ENCODE data around the gene WASF3.

Gene WASF3

DNA sequence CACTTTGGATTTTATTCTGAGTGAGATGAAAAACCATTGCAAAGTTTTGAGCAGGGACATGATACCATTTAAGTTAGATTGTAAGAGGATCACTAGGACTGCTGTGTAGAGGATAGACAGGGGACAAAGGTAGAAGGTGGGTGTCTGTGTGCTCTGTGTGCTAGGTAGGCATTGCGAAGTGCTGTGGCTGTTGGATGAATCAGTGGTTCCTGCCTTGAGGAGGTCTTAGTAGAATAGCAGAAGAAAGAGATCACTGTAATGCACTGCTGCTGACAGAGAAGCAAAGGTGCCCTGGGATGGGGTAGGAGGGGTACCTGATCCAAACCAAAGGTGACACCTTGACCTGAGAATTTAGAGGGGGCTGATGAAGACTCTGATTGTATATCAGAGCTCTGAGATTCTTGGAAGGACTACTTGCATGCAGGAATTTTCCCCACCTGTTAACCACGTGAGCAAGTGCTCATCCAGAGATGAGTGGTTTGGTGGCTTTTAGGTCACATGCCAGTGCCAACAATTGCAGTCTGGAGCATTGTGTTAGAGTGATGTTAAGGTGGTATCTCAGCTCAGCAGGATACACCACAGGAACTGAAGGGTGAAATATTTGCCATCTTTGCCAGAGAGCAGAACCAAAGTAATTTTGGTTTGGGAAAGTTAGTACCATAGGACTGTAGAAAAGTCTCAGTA lies 10.8 kb downstream of the WASF3 start:
- Mint-ChIP-seq H3K4me3 (no peak overlapping the region), H3K36me3 (ENCODE audit: low read depth) (peaks cover 31% of the 10 kb centered on the region), H3K4me1 (peaks cover 6% of the 10 kb centered on the region), H3K27ac (no peak overlapping the region), H3K27me3 (ENCODE audit: low read depth) (no peaks in the 10 kb centered on the region), H3K9me3 (peaks cover 24% of the 10 kb centered on the region)
- TF ChIP-seq, protein P1, sequence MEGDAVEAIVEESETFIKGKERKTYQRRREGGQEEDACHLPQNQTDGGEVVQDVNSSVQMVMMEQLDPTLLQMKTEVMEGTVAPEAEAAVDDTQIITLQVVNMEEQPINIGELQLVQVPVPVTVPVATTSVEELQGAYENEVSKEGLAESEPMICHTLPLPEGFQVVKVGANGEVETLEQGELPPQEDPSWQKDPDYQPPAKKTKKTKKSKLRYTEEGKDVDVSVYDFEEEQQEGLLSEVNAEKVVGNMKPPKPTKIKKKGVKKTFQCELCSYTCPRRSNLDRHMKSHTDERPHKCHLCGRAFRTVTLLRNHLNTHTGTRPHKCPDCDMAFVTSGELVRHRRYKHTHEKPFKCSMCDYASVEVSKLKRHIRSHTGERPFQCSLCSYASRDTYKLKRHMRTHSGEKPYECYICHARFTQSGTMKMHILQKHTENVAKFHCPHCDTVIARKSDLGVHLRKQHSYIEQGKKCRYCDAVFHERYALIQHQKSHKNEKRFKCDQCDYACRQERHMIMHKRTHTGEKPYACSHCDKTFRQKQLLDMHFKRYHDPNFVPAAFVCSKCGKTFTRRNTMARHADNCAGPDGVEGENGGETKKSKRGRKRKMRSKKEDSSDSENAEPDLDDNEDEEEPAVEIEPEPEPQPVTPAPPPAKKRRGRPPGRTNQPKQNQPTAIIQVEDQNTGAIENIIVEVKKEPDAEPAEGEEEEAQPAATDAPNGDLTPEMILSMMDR (IDR thresholded peaks at IDR 0.05; ENCODE audit: unreplicated experiment in 3 of 3): no peak

DNA sequence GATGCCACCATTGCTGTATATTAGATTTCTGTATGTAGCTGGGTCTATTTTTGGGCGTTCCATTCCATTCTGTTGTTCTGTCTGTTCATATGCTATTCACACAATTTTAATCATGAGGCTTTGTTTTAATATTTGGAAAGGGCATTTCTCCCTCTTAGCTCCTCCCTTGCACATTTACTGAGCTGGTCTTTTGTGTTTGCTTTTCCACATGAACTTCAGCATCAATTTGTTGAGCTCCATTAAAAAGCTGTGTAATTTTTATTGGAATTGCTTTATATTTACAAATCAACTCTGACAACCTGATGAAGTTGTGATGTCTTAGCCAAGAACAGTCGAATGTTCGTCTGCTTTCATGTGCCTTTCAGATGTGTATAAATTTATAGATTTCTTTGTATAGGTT lies 14.0 kb downstream of the WASF3 start:
- Mint-ChIP-seq H3K4me1 (no peaks in the 10 kb centered on the region), H3K27me3 (ENCODE audit: low read depth) (no peaks in the 10 kb centered on the region), H3K36me3 (ENCODE audit: low read depth) (peaks cover 59% of the 10 kb centered on the region), H3K9me3 (peaks cover 43% of the 10 kb centered on the region), H3K4me3 (no peak overlapping the region), H3K27ac (no peak overlapping the region)
- TF ChIP-seq, protein P1 (IDR thresholded peaks at IDR 0.05; ENCODE audit: unreplicated experiment in 3 of 3): no peak

DNA sequence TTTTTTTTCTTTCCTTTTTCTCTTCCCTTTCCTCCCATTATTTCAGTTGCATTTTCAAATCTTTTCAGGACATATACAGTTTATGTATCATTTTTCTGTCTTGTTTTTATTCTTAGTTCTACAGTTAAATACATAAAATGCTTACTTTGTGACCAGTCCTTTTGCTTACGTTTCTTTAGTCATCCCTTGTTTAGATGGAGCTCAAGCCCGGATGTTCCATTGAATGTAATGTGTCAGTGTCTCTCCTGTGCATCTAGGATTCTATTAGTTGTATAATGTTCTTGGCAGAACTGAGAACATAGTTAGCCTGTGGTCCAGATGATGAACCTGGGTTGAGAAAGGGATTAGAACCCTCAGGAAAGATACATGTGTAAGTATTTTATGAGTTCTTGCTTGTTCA lies 17.8 kb downstream of the WASF3 start:
- Mint-ChIP-seq H3K27ac (no peak overlapping the region), H3K4me1 (no peaks in the 10 kb centered on the region), H3K4me3 (no peak overlapping the region), H3K36me3 (ENCODE audit: low read depth) (peaks cover 71% of the 10 kb centered on the region), H3K27me3 (ENCODE audit: low read depth) (no peaks in the 10 kb centered on the region), H3K9me3 (peaks cover 46% of the 10 kb centered on the region)
- TF ChIP-seq, protein P1 (IDR thresholded peaks at IDR 0.05; ENCODE audit: unreplicated experiment in 3 of 3): no peak

DNA sequence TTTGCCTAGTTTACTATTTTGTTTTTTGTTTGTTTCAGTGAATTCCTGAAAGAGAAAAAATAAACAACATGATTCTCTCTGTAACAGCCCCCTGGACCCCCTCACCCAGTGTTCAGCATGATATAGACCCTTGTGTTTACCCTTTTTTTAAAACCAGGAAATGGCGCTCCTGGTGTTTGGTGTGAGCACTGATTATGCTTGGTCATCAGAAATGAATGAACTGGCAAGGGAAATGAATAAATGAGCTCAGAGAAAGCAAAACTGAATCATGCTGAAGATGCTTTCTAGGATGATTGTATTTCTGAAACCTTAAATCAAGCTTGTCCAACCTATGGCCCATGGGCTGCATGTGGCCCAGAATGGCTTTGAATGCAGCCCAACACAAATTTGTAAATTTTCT lies 22.1 kb downstream of the WASF3 start:
- Mint-ChIP-seq H3K27ac (no peak overlapping the region), H3K27me3 (ENCODE audit: low read depth) (no peaks in the 10 kb centered on the region), H3K36me3 (ENCODE audit: low read depth) (peaks cover 46% of the 10 kb centered on the region), H3K9me3 (peaks cover 28% of the 10 kb centered on the region), H3K4me1 (peaks cover 11% of the 10 kb centered on the region), H3K4me3 (no peak overlapping the region)
- TF ChIP-seq, protein P1 (IDR thresholded peaks at IDR 0.05; ENCODE audit: unreplicated experiment in 3 of 3): no peak

DNA sequence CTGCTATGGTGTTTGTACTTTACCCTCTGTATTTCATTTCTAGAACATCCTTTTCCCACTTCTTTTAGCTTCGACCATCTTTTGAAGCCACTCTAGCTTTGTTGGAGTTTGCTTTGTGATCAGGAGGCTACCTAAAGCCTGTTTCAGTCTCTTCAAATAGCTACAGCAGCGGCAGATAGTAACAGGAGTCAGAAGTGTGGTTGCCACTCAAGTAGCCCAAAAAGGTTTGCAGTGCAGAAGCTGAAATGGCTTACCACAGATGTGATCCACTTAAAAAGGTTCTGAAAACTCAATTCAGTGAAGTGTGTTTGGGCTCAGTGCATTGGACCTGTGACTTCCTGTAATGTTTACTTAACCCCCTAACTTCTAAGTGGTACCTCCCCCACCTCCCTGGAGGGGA lies 26.2 kb downstream of the WASF3 start:
- H3K4me1 Mint-ChIP-seq: peaks cover 21% of the 10 kb centered on the region
- TF ChIP-seq, protein P1 (IDR thresholded peaks at IDR 0.05; ENCODE audit: unreplicated experiment in 3 of 3): no peak
- H3K4me3 Mint-ChIP-seq: no peak overlapping the region
- no peaks in the 10 kb centered on the region for H3K27me3 Mint-ChIP-seq (ENCODE audit: low read depth)
- peaks cover under 1% of the 10 kb centered on the region for H3K9me3 Mint-ChIP-seq
- peak overlapping the region in 1 of 3 experiments; percentile 72 for H3K27ac Mint-ChIP-seq
- H3K36me3 Mint-ChIP-seq (ENCODE audit: low read depth): peaks cover 11% of the 10 kb centered on the region

DNA sequence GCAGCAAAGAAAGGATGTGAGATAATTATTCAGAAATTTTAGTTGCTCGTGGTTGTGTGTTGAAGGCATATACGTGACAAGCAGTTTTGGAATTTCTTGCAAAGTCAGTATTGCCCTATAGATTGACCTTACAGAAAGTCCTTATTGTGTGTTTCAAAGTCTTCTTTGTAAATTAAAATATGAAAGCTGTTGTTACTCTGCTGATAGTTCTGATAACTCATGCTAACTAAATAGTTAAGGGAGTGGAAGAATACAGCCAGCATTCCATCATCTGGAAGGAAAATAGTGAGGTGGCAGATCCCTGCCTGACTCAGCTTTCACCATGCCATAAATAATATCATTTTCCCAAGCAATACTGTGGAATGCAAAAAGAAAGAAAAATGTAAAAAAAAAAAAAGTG lies 27.2 kb downstream of the WASF3 start:
- TF ChIP-seq, protein P1 (IDR thresholded peaks at IDR 0.05; ENCODE audit: unreplicated experiment in 3 of 3): no peak
- Mint-ChIP-seq H3K27ac (peak overlapping the region; percentile 20 to 78 (median 60)), H3K36me3 (ENCODE audit: low read depth) (peaks cover 5% of the 10 kb centered on the region), H3K4me3 (peak overlapping the region in 1 of 3 experiments; percentile 3), H3K27me3 (ENCODE audit: low read depth) (no peaks in the 10 kb centered on the region), H3K9me3 (no peaks in the 10 kb centered on the region), H3K4me1 (peaks cover 29% of the 10 kb centered on the region)

Data from nephron (organoid).